H9 (cell line): ENCODE results near the gene CYGB. TPM values are rescaled to one million over a fixed set of nuclear protein-coding genes. Genes with fewer than 3 reads are reported as not detected.

Experiments
- DNase-seq: peaks from one replicate; pipeline ENCODE4 v3.0.0-alpha.2; 2017
- H2AFZ ChIP-seq: one replicate; pipeline ENCODE4 v1.6.1; 2013; ENCODE audit warnings: mild to moderate bottlenecking, low read length, control low read depth, moderate library complexity
- H2AK5ac ChIP-seq: 2 replicates; pipeline ENCODE4 v1.6.1; 2013; ENCODE audit warnings: low read length, control low read depth, mixed read lengths; ENCODE audit not compliant: insufficient read length
- H2BK120ac ChIP-seq: one replicate; pipeline ENCODE4 v1.6.1; 2013; ENCODE audit warnings: low read depth, mild to moderate bottlenecking, low read length, control low read depth, inconsistent platforms; ENCODE audit not compliant: poor library complexity, severe bottlenecking
- H2BK12ac ChIP-seq: 2 replicates; pipeline ENCODE4 v1.6.1; 2013; ENCODE audit warnings: low read length, control low read depth, mixed read lengths, low read depth; ENCODE audit not compliant: insufficient read length
- H2BK15ac ChIP-seq: 2 replicates; pipeline ENCODE4 v1.6.1; 2013; ENCODE audit warnings: low read depth, low read length, control low read depth
- H2BK20ac ChIP-seq: one replicate; pipeline ENCODE4 v1.6.1; 2013; ENCODE audit warnings: low read depth, mild to moderate bottlenecking, low read length, control low read depth, inconsistent platforms; ENCODE audit not compliant: poor library complexity, severe bottlenecking
- H2BK5ac ChIP-seq: 2 replicates; pipeline ENCODE4 v1.6.1; 2013; ENCODE audit warnings: low read length, control low read depth, mixed read lengths; ENCODE audit not compliant: insufficient read length
- H3K14ac ChIP-seq: 2 replicates; pipeline ENCODE4 v1.6.1; 2013; ENCODE audit warnings: low read length, control low read depth; ENCODE audit not compliant: insufficient read depth
- H3K18ac ChIP-seq: 2 replicates; pipeline ENCODE4 v1.6.1; 2013; ENCODE audit warnings: low read depth, mild to moderate bottlenecking, mixed read lengths, low read length, control low read depth; ENCODE audit not compliant: insufficient read length
- H3K23ac ChIP-seq: 2 replicates; pipeline ENCODE4 v1.6.1; 2013; ENCODE audit warnings: low read length, control low read depth, mixed read lengths, low read depth; ENCODE audit not compliant: insufficient read length
- H3K23me2 ChIP-seq: 2 replicates; pipeline ENCODE4 v1.6.1; 2013; ENCODE audit warnings: low read depth, mild to moderate bottlenecking, mixed read lengths, low read length, control low read depth; ENCODE audit not compliant: insufficient read length, poor library complexity, severe bottlenecking
- H3K27ac ChIP-seq: 2 replicates; pipeline ENCODE4 v1.5.1; 2013; ENCODE audit warnings: low read length, control low read depth, mixed read lengths, low read depth; ENCODE audit not compliant: insufficient read length
- H3K27me3 ChIP-seq: 2 replicates; pipeline ENCODE4 v1.6.1; 2013; ENCODE audit warnings: low read length, control low read depth, inconsistent platforms; ENCODE audit not compliant: insufficient read depth
- H3K4ac ChIP-seq: 2 replicates; pipeline ENCODE4 v1.6.1; 2013; ENCODE audit warnings: low read depth, mild to moderate bottlenecking, control low read depth, inconsistent platforms, low read length, moderate library complexity
- H3K4me1 ChIP-seq: 2 replicates; pipeline ENCODE4 v1.6.1; 2013; ENCODE audit warnings: low read length, control low read depth, inconsistent platforms; ENCODE audit not compliant: insufficient read depth
- H3K4me2 ChIP-seq: 2 replicates; pipeline ENCODE4 v1.6.1; 2013; ENCODE audit warnings: low read length, control low read depth, mixed read lengths; ENCODE audit not compliant: insufficient read length, insufficient read depth
- H3K56ac ChIP-seq: 2 replicates; pipeline ENCODE4 v1.6.1; 2013; ENCODE audit warnings: low read depth, mild to moderate bottlenecking, mixed read lengths, low read length, control low read depth; ENCODE audit not compliant: insufficient read length
- H3K79me1 ChIP-seq: 2 replicates; pipeline ENCODE4 v1.6.1; 2013; ENCODE audit warnings: low read depth, mild to moderate bottlenecking, moderate library complexity, low read length, control low read depth, inconsistent platforms; ENCODE audit not compliant: insufficient read depth, poor library complexity, severe bottlenecking
- H3K79me2 ChIP-seq: 2 replicates; pipeline ENCODE4 v1.6.1; 2013; ENCODE audit warnings: low read length, control low read depth, inconsistent platforms; ENCODE audit not compliant: insufficient read depth
- H3K9ac ChIP-seq: 2 replicates; pipeline ENCODE4 v1.6.1; 2013; ENCODE audit warnings: low read length, control low read depth, mixed read lengths; ENCODE audit not compliant: insufficient read length; ENCODE audit errors: extremely low read depth
- H3K9me3 ChIP-seq: one replicate; pipeline ENCODE4 v1.6.1; 2013; ENCODE audit warnings: low read depth, low read length, inconsistent platforms; ENCODE audit not compliant: control insufficient read depth
- H3T11ph ChIP-seq: one replicate; pipeline ENCODE4 v1.6.1; 2013; ENCODE audit warnings: mild to moderate bottlenecking, low read length, control low read depth, inconsistent platforms
- H4K20me1 ChIP-seq: one replicate; pipeline ENCODE4 v1.6.1; 2013; ENCODE audit not compliant: control insufficient read depth, insufficient read length, insufficient read depth
- H4K5ac ChIP-seq: 2 replicates; pipeline ENCODE4 v1.6.1; 2013; ENCODE audit warnings: low read depth, mild to moderate bottlenecking, mixed read lengths, low read length, control low read depth; ENCODE audit not compliant: insufficient read length
- H4K8ac ChIP-seq: replicated peaks from 2 replicates; pipeline ENCODE4 v1.6.1; 2013; ENCODE audit warnings: low read length, control low read depth, mixed read lengths, low read depth; ENCODE audit not compliant: insufficient read length
- H4K91ac ChIP-seq: 2 replicates; pipeline ENCODE4 v1.6.1; 2013; ENCODE audit warnings: low read depth, mild to moderate bottlenecking, moderate library complexity, mixed read lengths, low read length, control low read depth; ENCODE audit not compliant: insufficient read length
- H3K27ac Mint-ChIP-seq, 3 experiments: 2 replicates in 2 of 3; 3 replicates in 1 of 3; pipeline ENCODE4 v1.8.0; 2020 to 2021; ENCODE audit warnings: mixed read lengths in 3 of 3, mild to moderate bottlenecking in 1 of 3, moderate library complexity in 1 of 3
- H3K27me3 Mint-ChIP-seq: 2 replicates; pipeline ENCODE4 v1.8.0; 2021; ENCODE audit warnings: low read depth, mild to moderate bottlenecking, moderate library complexity, mixed read lengths
- H3K36me3 Mint-ChIP-seq, 3 experiments: 2 replicates in 2 of 3; 3 replicates in 1 of 3; pipeline ENCODE4 v1.8.0; 2020 to 2021; ENCODE audit warnings: low read depth in 3 of 3, mixed read lengths in 3 of 3; ENCODE audit not compliant: insufficient read depth in 1 of 3
- H3K4me1 Mint-ChIP-seq, 2 experiments: 2 replicates each; pipeline ENCODE4 v1.8.0; 2020; ENCODE audit warnings: mixed read lengths in 2 of 2
- H3K4me3 Mint-ChIP-seq, 2 experiments: 2 replicates in 1 of 2; 3 replicates in 1 of 2; pipeline ENCODE4 v1.8.0; 2020 to 2021; ENCODE audit warnings: mild to moderate bottlenecking in 2 of 2, mixed read lengths in 2 of 2, moderate library complexity in 1 of 2
- H3K9me3 Mint-ChIP-seq, 2 experiments: 2 replicates in 1 of 2; 3 replicates in 1 of 2; pipeline ENCODE4 v1.8.0; 2020; ENCODE audit warnings: mild to moderate bottlenecking in 2 of 2, mixed read lengths in 2 of 2, moderate library complexity in 1 of 2
- WGBS: extraction: QIAGEN DNeasy Blood & Tissue Kit; methylation state at CpG from one replicate; pipeline ENCODE4 v1.1.7; 2013; ENCODE audit warnings: missing lambda C conversion rate, low lambda C conversion rate, mixed read lengths; ENCODE audit not compliant: insufficient read length; ENCODE audit errors: extremely low coverage; 5-methylcytosine and 5-hydroxymethylcytosine counted together
- total RNA-seq: library from RNA; stranded (reverse); gene quantifications from 2 replicates; pipeline ENCODE4 v1.2.1, GENCODE V29; 2021
- TF ChIP-seq, protein P1 (sequence below): fragments of 200-600 bp; sonication (generic); conservative IDR thresholded peaks from 3 replicates; pipeline ENCODE4 v1.8.0; 2021; ENCODE audit warnings: antibody characterized with exemption, mild to moderate bottlenecking

Gene CYGB
- total RNA-seq, 1 experiment from 2014 or later, result 2.4 TPM

DNA sequence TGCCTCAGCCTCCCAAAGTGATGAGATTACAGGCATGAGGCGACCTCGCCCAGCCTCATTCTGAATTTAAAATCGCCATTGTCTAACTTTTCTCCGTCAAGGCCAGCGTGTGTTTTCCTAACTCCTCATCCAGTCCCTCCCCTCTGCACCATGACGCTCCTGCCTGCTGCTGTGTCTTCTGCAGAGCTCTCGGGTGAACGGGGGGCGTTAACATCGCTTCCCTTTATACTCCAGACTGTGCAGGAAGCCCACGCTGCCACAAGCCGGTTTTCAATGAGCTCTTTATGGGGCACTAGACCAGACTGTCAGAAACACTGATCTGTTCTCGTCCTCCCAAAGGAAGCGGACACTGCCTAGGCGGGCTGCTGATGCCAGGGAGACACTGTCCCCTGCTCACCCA lies 56.9 kb downstream of the CYGB start:
- H2BK15ac ChIP-seq, result no peak overlapping the region
- H2AFZ ChIP-seq, result no peak overlapping the region
- H3K27me3 ChIP-seq, result no peaks in the 10 kb centered on the region
- no peak overlapping the region for H4K91ac ChIP-seq
- H4K20me1 ChIP-seq, result no peaks in the 10 kb centered on the region
- no peak overlapping the region for H3K27ac ChIP-seq
- H3K9me3 ChIP-seq, result no peaks in the 10 kb centered on the region
- TF ChIP-seq, protein P1, sequence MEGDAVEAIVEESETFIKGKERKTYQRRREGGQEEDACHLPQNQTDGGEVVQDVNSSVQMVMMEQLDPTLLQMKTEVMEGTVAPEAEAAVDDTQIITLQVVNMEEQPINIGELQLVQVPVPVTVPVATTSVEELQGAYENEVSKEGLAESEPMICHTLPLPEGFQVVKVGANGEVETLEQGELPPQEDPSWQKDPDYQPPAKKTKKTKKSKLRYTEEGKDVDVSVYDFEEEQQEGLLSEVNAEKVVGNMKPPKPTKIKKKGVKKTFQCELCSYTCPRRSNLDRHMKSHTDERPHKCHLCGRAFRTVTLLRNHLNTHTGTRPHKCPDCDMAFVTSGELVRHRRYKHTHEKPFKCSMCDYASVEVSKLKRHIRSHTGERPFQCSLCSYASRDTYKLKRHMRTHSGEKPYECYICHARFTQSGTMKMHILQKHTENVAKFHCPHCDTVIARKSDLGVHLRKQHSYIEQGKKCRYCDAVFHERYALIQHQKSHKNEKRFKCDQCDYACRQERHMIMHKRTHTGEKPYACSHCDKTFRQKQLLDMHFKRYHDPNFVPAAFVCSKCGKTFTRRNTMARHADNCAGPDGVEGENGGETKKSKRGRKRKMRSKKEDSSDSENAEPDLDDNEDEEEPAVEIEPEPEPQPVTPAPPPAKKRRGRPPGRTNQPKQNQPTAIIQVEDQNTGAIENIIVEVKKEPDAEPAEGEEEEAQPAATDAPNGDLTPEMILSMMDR, result no peak
- H4K8ac ChIP-seq, result no peak overlapping the region
- no peak overlapping the region for H2BK12ac ChIP-seq
- no peaks in the 10 kb centered on the region for H3K4me1 ChIP-seq
- no peak overlapping the region for H3K23ac ChIP-seq
- no peak overlapping the region for H2BK5ac ChIP-seq
- no peaks in the 10 kb centered on the region for H3K23me2 ChIP-seq
- H2AK5ac ChIP-seq, result no peak overlapping the region
- peaks cover 1 to 8% (median 4%) of the 10 kb centered on the region in 3 experiments; a peak in 4 of 7 replicates for H3K36me3 Mint-ChIP-seq
- no peaks in the 10 kb centered on the region for H3K79me2 ChIP-seq
- H3K27ac Mint-ChIP-seq, result peak overlapping the region in 2 of 3 experiments; percentile 22 to 80; a peak in 2 of 7 replicates
- no peak overlapping the region for H4K5ac ChIP-seq
- no peak overlapping the region for H3K18ac ChIP-seq
- no peak overlapping the region for H3K56ac ChIP-seq
- H3K4me1 Mint-ChIP-seq, result peaks cover 0 to 7% of the 10 kb centered on the region in 2 experiments; a peak in 2 of 4 replicates
- H3T11ph ChIP-seq, result no peak overlapping the region
- H3K14ac ChIP-seq, result no peak overlapping the region
- no peak overlapping the region for H2BK20ac ChIP-seq
- no peaks in the 10 kb centered on the region for H3K79me1 ChIP-seq
- H3K4ac ChIP-seq, result no peak overlapping the region
- no peak overlapping the region for H3K4me3 Mint-ChIP-seq
- no peaks in the 10 kb centered on the region for H3K9me3 Mint-ChIP-seq
- H3K9ac ChIP-seq, result no peak overlapping the region
- no CpG with 5 or more reads among the region's 15 CpGs for WGBS
- no peak overlapping the region for H3K4me2 ChIP-seq
- DNase-seq, result no peak
- H3K27me3 Mint-ChIP-seq, result peaks cover 2% of the 10 kb centered on the region; the same call in 1 of the 2 replicates
- H2BK120ac ChIP-seq, result no peak overlapping the region
